Mesenchymal stem cell (in vitro differentiated cells and primary cell): Measurements from ENCODE around the gene XRCC5.

ENCODE experiments used
- DNase-seq: peaks from one replicate; pipeline ENCODE4 v3.0.0-alpha.2; 2013
- H2AFZ ChIP-seq: one replicate; pipeline ENCODE4 v1.6.1; 2013; ENCODE audit warnings: low read depth, mild to moderate bottlenecking, control low read depth, inconsistent platforms, low read length, moderate library complexity
- H2AK5ac ChIP-seq: 2 replicates; pipeline ENCODE4 v1.6.1; 2013; ENCODE audit warnings: low read length, moderate library complexity, mild to moderate bottlenecking, inconsistent platforms; ENCODE audit not compliant: severe bottlenecking
- H2BK120ac ChIP-seq: one replicate; pipeline ENCODE4 v1.6.1; 2013; ENCODE audit warnings: low read depth, mild to moderate bottlenecking, inconsistent platforms, low read length, moderate library complexity
- H2BK12ac ChIP-seq, 2 experiments: one replicate each; pipeline ENCODE4 v1.6.1; 2013; ENCODE audit warnings: inconsistent platforms in 2 of 2, low read length in 2 of 2, mild to moderate bottlenecking in 2 of 2, moderate library complexity in 2 of 2, control low read depth in 1 of 2
- H2BK15ac ChIP-seq: one replicate; pipeline ENCODE4 v1.6.1; 2013; ENCODE audit warnings: mild to moderate bottlenecking, low read depth, inconsistent platforms; ENCODE audit not compliant: poor library complexity, severe bottlenecking
- H2BK5ac ChIP-seq: 2 replicates; pipeline ENCODE4 v1.6.1; 2013; ENCODE audit warnings: low read depth, mild to moderate bottlenecking, low read length, control low read depth, inconsistent platforms; ENCODE audit not compliant: poor library complexity, severe bottlenecking
- H3K14ac ChIP-seq, 2 experiments: one replicate each; pipeline ENCODE4 v1.6.1; 2013; ENCODE audit warnings: inconsistent platforms in 2 of 2, low read length in 2 of 2, control low read depth in 1 of 2, mild to moderate bottlenecking in 1 of 2, moderate library complexity in 1 of 2
- H3K18ac ChIP-seq, 2 experiments: one replicate each; pipeline ENCODE4 v1.6.1; 2013; ENCODE audit warnings: inconsistent platforms in 2 of 2, low read length in 2 of 2, control low read depth in 1 of 2, low read depth in 1 of 2, mild to moderate bottlenecking in 1 of 2
- H3K23ac ChIP-seq, 2 experiments: one replicate each; pipeline ENCODE4 v1.6.1; 2013; ENCODE audit warnings: inconsistent platforms in 2 of 2, low read length in 2 of 2, mild to moderate bottlenecking in 2 of 2, moderate library complexity in 2 of 2, control low read depth in 1 of 2
- H3K27ac ChIP-seq: 2 replicates; pipeline ENCODE4 v1.5.1; 2013; ENCODE audit warnings: mild to moderate bottlenecking, moderate library complexity, low read length, control low read depth, inconsistent platforms; ENCODE audit not compliant: poor library complexity, severe bottlenecking
- H3K27me3 ChIP-seq, 2 experiments: 2 replicates each; pipeline versions ENCODE4 v1.6.1 to v1.7.0; 2013; ENCODE audit warnings: low read length in 2 of 2, mild to moderate bottlenecking in 2 of 2, moderate library complexity in 2 of 2, control low read depth in 1 of 2, inconsistent platforms in 1 of 2; ENCODE audit not compliant: control insufficient read depth in 1 of 2, insufficient read depth in 1 of 2
- H3K36me3 ChIP-seq, 2 experiments: 2 replicates each; pipeline versions ENCODE4 v1.6.1 to v1.7.0; 2013; ENCODE audit warnings: low read length in 2 of 2, control low read depth in 1 of 2, inconsistent platforms in 1 of 2, low read depth in 1 of 2, mild to moderate bottlenecking in 1 of 2; ENCODE audit not compliant: insufficient read depth in 2 of 2, control insufficient read depth in 1 of 2
- H3K4ac ChIP-seq, 2 experiments: one replicate each; pipeline ENCODE4 v1.6.1; 2013; ENCODE audit warnings: inconsistent platforms in 2 of 2, low read length in 2 of 2, mild to moderate bottlenecking in 2 of 2, moderate library complexity in 2 of 2, control low read depth in 1 of 2, low read depth in 1 of 2
- H3K4me1 ChIP-seq: 2 replicates; pipeline ENCODE4 v1.6.1; 2013; ENCODE audit warnings: low read depth, low read length, control low read depth; ENCODE audit not compliant: control insufficient read depth, insufficient read depth
- H3K4me2 ChIP-seq: 2 replicates; pipeline ENCODE4 v1.6.1; 2013; ENCODE audit warnings: low read length, mild to moderate bottlenecking, inconsistent platforms; ENCODE audit not compliant: poor library complexity, severe bottlenecking
- H3K4me3 ChIP-seq, 2 experiments: 2 replicates each; pipeline versions ENCODE4 v1.5.1 to v1.7.0; 2013; ENCODE audit warnings: low read length in 2 of 2, mild to moderate bottlenecking in 2 of 2, control low read depth in 1 of 2, low read depth in 1 of 2; ENCODE audit not compliant: insufficient read depth in 1 of 2
- H3K79me1 ChIP-seq: replicated peaks from 2 replicates; pipeline ENCODE4 v1.6.1; 2013; ENCODE audit warnings: mild to moderate bottlenecking, control low read depth, low read length, inconsistent platforms; ENCODE audit not compliant: poor library complexity, severe bottlenecking
- H3K9ac ChIP-seq: 2 replicates; pipeline ENCODE4 v1.7.0; 2013; ENCODE audit warnings: mild to moderate bottlenecking, low read length, moderate library complexity
- H3K9me3 ChIP-seq: 2 replicates; pipeline ENCODE4 v1.7.0; 2013; ENCODE audit warnings: mild to moderate bottlenecking, low read length; ENCODE audit not compliant: control insufficient read depth
- H4K8ac ChIP-seq: one replicate; pipeline ENCODE4 v1.6.1; 2013; ENCODE audit warnings: inconsistent platforms, mild to moderate bottlenecking, low read length, moderate library complexity
- H4K91ac ChIP-seq: one replicate; pipeline ENCODE4 v1.6.1; 2013; ENCODE audit warnings: mild to moderate bottlenecking, low read length, inconsistent platforms
- WGBS: methylation state at CpG from one replicate; pipeline ENCODE4 v1.1.7; 2013; ENCODE audit warnings: mixed read lengths; 5-methylcytosine and 5-hydroxymethylcytosine counted together

XRCC5 gene

GRCh38 chr2:216243026-216243425, 133.9 kb downstream of the XRCC5 start:
- Histone ChIP-seq H3K18ac (no peak overlapping the region), H2AFZ (no peak overlapping the region), H3K14ac (no peak overlapping the region), H4K8ac (no peak overlapping the region), H2BK15ac (no peak overlapping the region), H3K4me3 (no peak overlapping the region), H3K23ac (no peak overlapping the region), H3K9ac (no peak overlapping the region), H4K91ac (no peak overlapping the region), H2AK5ac (no peak overlapping the region), H3K9me3 (no peaks in the 10 kb centered on the region), H3K27me3 (no peaks in the 10 kb centered on the region), H3K27ac (no peak overlapping the region), H3K79me1 (no peaks in the 10 kb centered on the region), H3K4me2 (no peak overlapping the region), H2BK120ac (no peak overlapping the region), H2BK5ac (no peak overlapping the region), H3K4ac (no peak overlapping the region), H3K4me1 (no peaks in the 10 kb centered on the region), H3K36me3 (no peaks in the 10 kb centered on the region), H2BK12ac (no peak overlapping the region)
- 97% methylated on average over 3 of the region's 3 CpGs for WGBS
- no peak for DNase-seq

DNA sequence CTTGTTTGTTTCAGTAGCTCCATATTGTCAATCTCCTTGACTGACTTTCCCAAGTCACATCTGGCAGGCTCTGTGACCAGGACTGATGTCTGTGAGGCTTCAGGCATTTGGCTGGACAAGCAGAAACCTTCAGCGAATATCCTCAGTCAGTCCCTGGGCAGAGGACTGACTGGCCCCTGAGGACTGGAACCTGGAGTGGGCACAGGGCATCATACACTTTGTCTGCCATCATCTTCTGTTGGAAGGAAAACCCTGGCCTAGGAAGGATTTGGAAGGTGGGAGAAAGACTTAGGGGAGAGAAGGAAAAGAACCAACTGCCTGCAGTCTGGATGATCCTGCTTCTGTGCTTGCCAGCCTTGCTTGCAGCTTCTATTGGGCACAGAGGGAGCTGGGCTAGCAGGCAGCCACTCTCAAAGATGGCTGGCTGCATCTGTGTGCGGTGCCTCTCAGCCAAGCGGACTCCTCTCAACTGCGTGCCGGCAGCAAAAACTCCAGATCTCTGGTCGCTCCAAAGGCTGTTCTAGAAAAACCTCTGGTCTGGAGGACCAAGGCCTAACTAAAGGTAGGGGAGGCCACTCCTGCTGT, 136.3 kb downstream of the XRCC5 start:
- Histone ChIP-seq H3K18ac (no peak overlapping the region), H3K36me3 (no peaks in the 10 kb centered on the region), H2BK12ac (no peak overlapping the region), H2AK5ac (no peak overlapping the region), H3K27me3 (no peaks in the 10 kb centered on the region), H3K27ac (no peak overlapping the region), H3K4ac (no peak overlapping the region), H3K23ac (no peak overlapping the region), H3K9ac (no peak overlapping the region), H4K8ac (no peak overlapping the region), H3K14ac (no peak overlapping the region), H2AFZ (no peak overlapping the region), H3K79me1 (no peaks in the 10 kb centered on the region), H3K4me2 (no peak overlapping the region), H2BK5ac (no peak overlapping the region), H4K91ac (no peak overlapping the region), H2BK15ac (no peak overlapping the region), H3K4me3 (no peak overlapping the region), H3K4me1 (no peaks in the 10 kb centered on the region), H2BK120ac (no peak overlapping the region), H3K9me3 (peaks cover 2% of the 10 kb centered on the region)
- WGBS = 79% methylated on average over 6 of the region's 6 CpGs
- no peak for DNase-seq

DNA sequence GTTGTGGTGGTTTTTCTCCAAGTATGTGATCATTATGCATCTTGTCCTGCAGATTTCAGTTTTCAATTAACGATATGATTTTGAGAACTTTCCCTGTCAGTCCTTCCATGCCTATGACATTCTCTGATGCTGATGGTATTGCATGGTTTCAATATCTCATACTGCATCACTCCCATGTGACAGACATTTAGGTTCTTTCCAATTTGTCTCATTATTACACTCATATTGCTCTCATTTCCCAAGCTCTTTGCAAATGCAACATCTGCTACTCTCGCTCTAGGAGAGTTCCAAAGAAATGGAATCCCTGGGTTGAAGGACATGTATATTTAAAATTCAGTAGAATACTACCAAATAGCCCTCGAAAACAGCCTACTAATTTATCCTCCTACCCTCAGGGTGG, 137.6 kb downstream of the XRCC5 start:
- H3K27ac ChIP-seq = no peak overlapping the region
- DNase-seq = no peak
- H4K8ac ChIP-seq = no peak overlapping the region
- H2BK120ac ChIP-seq = no peak overlapping the region
- H3K14ac ChIP-seq = no peak overlapping the region
- 100% methylated on average over 1 of the region's 3 CpGs for WGBS
- no peak overlapping the region for H3K4ac ChIP-seq
- no peaks in the 10 kb centered on the region for H3K4me1 ChIP-seq
- no peak overlapping the region for H2AFZ ChIP-seq
- no peak overlapping the region for H3K4me2 ChIP-seq
- H3K36me3 ChIP-seq = no peaks in the 10 kb centered on the region
- H4K91ac ChIP-seq = no peak overlapping the region
- H2BK15ac ChIP-seq = no peak overlapping the region
- no peaks in the 10 kb centered on the region for H3K27me3 ChIP-seq
- no peak overlapping the region for H2BK5ac ChIP-seq
- no peaks in the 10 kb centered on the region for H3K79me1 ChIP-seq
- no peak overlapping the region for H3K9ac ChIP-seq
- no peak overlapping the region for H2AK5ac ChIP-seq
- H3K4me3 ChIP-seq = no peak overlapping the region
- H3K18ac ChIP-seq = no peak overlapping the region
- no peak overlapping the region for H2BK12ac ChIP-seq
- H3K9me3 ChIP-seq = peaks cover 2% of the 10 kb centered on the region
- no peak overlapping the region for H3K23ac ChIP-seq
